ENCODE data around the gene FARP2. TPM values are rescaled to one million over a fixed set of nuclear protein-coding genes. Genes with fewer than 3 reads are reported as not detected.
A peak's percentile ranks its signal among the peaks of the same experiment; 100 is the strongest.

Gene FARP2
- total RNA-seq, 1 donor from 2014 or later, result 31.8 TPM

- H3K36me3 ChIP-seq (ENCODE audit: control insufficient read depth, insufficient read depth, low read length), result no peaks in the 10 kb centered on the region
- peak overlapping the region; percentile 55 for H3K4me3 ChIP-seq (ENCODE audit: low read depth, low read length)
- DNase-seq (ENCODE audit: low read depth), result no peak
- no peaks in the 10 kb centered on the region for H3K27me3 ChIP-seq (ENCODE audit: control insufficient read depth, insufficient read depth, low read length)
- TF ChIP-seq CTCF (IDR thresholded peaks at IDR 0.05; ENCODE audit: insufficient read depth, low read length, poor library complexity, severe bottlenecking), result no peak
These were observed 153.2 kb downstream of the FARP2 start for GRCh38 chr2:241509155-241509784.

- Histone ChIP-seq H3K4me3 (ENCODE audit: low read depth, low read length) (no peak overlapping the region), H3K27me3 (ENCODE audit: control insufficient read depth, insufficient read depth, low read length) (no peaks in the 10 kb centered on the region), H3K36me3 (ENCODE audit: control insufficient read depth, insufficient read depth, low read length) (no peaks in the 10 kb centered on the region)
- TF ChIP-seq CTCF (IDR thresholded peaks at IDR 0.05; ENCODE audit: insufficient read depth, low read length, poor library complexity, severe bottlenecking), result no peak
- DNase-seq (ENCODE audit: low read depth), result no peak
These were observed 155.1 kb downstream of the FARP2 start for GRCh38 chr2:241511091-241511741.

GRCh38 chr2:241514553-241514952, 158.5 kb downstream of the FARP2 start:
- Histone ChIP-seq H3K36me3 (ENCODE audit: control insufficient read depth, insufficient read depth, low read length) (no peaks in the 10 kb centered on the region), H3K4me3 (ENCODE audit: low read depth, low read length) (no peak overlapping the region), H3K27me3 (ENCODE audit: control insufficient read depth, insufficient read depth, low read length) (no peaks in the 10 kb centered on the region)
- DNase-seq (ENCODE audit: low read depth), result no peak
- no peak for TF ChIP-seq CTCF (IDR thresholded peaks at IDR 0.05; ENCODE audit: insufficient read depth, low read length, poor library complexity, severe bottlenecking)

- TF ChIP-seq CTCF (IDR thresholded peaks at IDR 0.05; ENCODE audit: insufficient read depth, low read length, poor library complexity, severe bottlenecking), result no peak
These were observed 159.1 kb downstream of the FARP2 start for GRCh38 chr2:241514986-241515737.

GRCh38 chr2:241516520-241516965, 160.5 kb downstream of the FARP2 start:
- Histone ChIP-seq H3K27me3 (ENCODE audit: control insufficient read depth, insufficient read depth, low read length) (no peaks in the 10 kb centered on the region), H3K4me3 (ENCODE audit: low read depth, low read length) (no peak overlapping the region), H3K36me3 (ENCODE audit: control insufficient read depth, insufficient read depth, low read length) (no peaks in the 10 kb centered on the region)
- TF ChIP-seq CTCF (IDR thresholded peaks at IDR 0.05; ENCODE audit: insufficient read depth, low read length, poor library complexity, severe bottlenecking), result no peak
- no peak for DNase-seq (ENCODE audit: low read depth)

More at GRCh38 chr2:241514986-241515737, 159.1 kb downstream of the FARP2 start:
- no peaks in the 10 kb centered on the region for H3K27me3 ChIP-seq (ENCODE audit: control insufficient read depth, insufficient read depth, low read length)
- DNase-seq (ENCODE audit: low read depth), result no peak
- no peak overlapping the region for H3K4me3 ChIP-seq (ENCODE audit: low read depth, low read length)
- H3K36me3 ChIP-seq (ENCODE audit: control insufficient read depth, insufficient read depth, low read length), result no peaks in the 10 kb centered on the region

All from kidney epithelial cell (primary cell).